ENCODE measurements around the gene TSPAN14.

- TF ChIP-seq, protein P1, sequence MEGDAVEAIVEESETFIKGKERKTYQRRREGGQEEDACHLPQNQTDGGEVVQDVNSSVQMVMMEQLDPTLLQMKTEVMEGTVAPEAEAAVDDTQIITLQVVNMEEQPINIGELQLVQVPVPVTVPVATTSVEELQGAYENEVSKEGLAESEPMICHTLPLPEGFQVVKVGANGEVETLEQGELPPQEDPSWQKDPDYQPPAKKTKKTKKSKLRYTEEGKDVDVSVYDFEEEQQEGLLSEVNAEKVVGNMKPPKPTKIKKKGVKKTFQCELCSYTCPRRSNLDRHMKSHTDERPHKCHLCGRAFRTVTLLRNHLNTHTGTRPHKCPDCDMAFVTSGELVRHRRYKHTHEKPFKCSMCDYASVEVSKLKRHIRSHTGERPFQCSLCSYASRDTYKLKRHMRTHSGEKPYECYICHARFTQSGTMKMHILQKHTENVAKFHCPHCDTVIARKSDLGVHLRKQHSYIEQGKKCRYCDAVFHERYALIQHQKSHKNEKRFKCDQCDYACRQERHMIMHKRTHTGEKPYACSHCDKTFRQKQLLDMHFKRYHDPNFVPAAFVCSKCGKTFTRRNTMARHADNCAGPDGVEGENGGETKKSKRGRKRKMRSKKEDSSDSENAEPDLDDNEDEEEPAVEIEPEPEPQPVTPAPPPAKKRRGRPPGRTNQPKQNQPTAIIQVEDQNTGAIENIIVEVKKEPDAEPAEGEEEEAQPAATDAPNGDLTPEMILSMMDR (IDR thresholded peaks at IDR 0.05), result no peak
- no peak for TF ChIP-seq POLR2A (IDR thresholded peaks at IDR 0.05)
Observed at GRCh38 chr10:80448209-80448942, 5.7 kb upstream of the TSPAN14 start.
